Testis (tissue), 3 donors: ENCODE results near the gene PITX1. TPM values are rescaled to one million over a fixed set of nuclear protein-coding genes. Genes with fewer than 3 reads are reported as not detected.

Experiments
- DNase-seq: peaks from one replicate; pipeline ENCODE4 v3.0.0-alpha.2; 2019
- H3K27ac ChIP-seq, 2 donors: fragments of 200-600 bp; sonication (generic); one replicate each; pipeline ENCODE4 v1.5.1; 2019
- H3K27me3 ChIP-seq: fragments of 200-600 bp; sonication (generic); one replicate; pipeline ENCODE4 v1.5.1; 2019
- H3K36me3 ChIP-seq: fragments of 200-600 bp; sonication (generic); one replicate; pipeline ENCODE4 v1.5.1; 2017; ENCODE audit warnings: low read depth; ENCODE audit errors: missing control alignments
- H3K4me1 ChIP-seq: fragments of 200-600 bp; sonication (generic); one replicate; pipeline ENCODE4 v1.5.1; 2019
- H3K4me3 ChIP-seq, 2 donors: fragments of 200-600 bp; sonication (generic); one replicate each; pipeline ENCODE4 v1.5.1; 2017 to 2019
- H3K9me3 ChIP-seq: fragments of 200-600 bp; sonication (generic); one replicate; pipeline ENCODE4 v1.5.1; 2017
- CTCF ChIP-seq, 3 experiments: fragments of 450-650 bp in 2 of 3; fragments of 200-600 bp in 1 of 3; sonication (generic) in 1 of 3; IDR thresholded peaks; one replicate each; pipeline ENCODE4 v1.5.1; 2016 to 2019; ENCODE audit warnings: antibody characterized with exemption in 3 of 3, mild to moderate bottlenecking in 2 of 3, moderate library complexity in 1 of 3
- POLR2A ChIP-seq: fragments of 450-650 bp; IDR thresholded peaks from one replicate; pipeline ENCODE4 v1.6.1; 2017; ENCODE audit warnings: antibody characterized with exemption, mild to moderate bottlenecking, moderate library complexity
- WGBS, 2 donors: methylation state at CpG; one replicate each; pipeline ENCODE4 v1.1.5; 2018; 5-methylcytosine and 5-hydroxymethylcytosine counted together
- intact Hi-C: fragments of 100-400 bp; cut with DNase I; formaldehyde crosslinking; loops from one replicate; pipeline ENCODE4 v1.15.1; 2023; ENCODE audit warnings: low total_unique reads
- polyA plus RNA-seq: library from polyadenylated mRNA; stranded (reverse); fragments of 350-450 nt; fragmentation: Illumina TruSeq; extraction: RNeasy Lipid Tissue Mini Kit (QIAGEN cat#74804); gene quantifications from one replicate; pipeline ENCODE4 v1.2.3, GENCODE V29; 2014; ENCODE audit warnings: low read depth, low replicate concordance; ENCODE audit not compliant: insufficient read depth
- total RNA-seq, 2 donors: library from RNA; depleted of rRNA; stranded (reverse); fragments of >200 nt; gene quantifications; one replicate each; pipeline ENCODE4 v1.2.3, GENCODE V29; 2016

PITX1 gene
- total and polyA plus RNA-seq, 3 donors from 2014 or later = 3.0 to 4.1 (median 3.6) TPM

- DNase-seq = no peak
- H3K4me1 ChIP-seq = no peaks in the 10 kb centered on the region
- intact Hi-C loops = no loop called here
- no peaks in the 10 kb centered on the region for H3K27me3 ChIP-seq
- no peak overlapping the region for H3K27ac ChIP-seq
- no peaks in the 10 kb centered on the region for H3K9me3 ChIP-seq
- no peak for TF ChIP-seq POLR2A
- TF ChIP-seq CTCF (IDR thresholded peaks at IDR 0.05) = no peak
- H3K4me3 ChIP-seq = no peak overlapping the region
- 68 to 79% methylated on average over 13 to 14 of the region's 14 CpGs for WGBS, 2 donors
- H3K36me3 ChIP-seq = no peaks in the 10 kb centered on the region
These were observed 29.6 kb upstream of the PITX1 start for GRCh38 chr5:135063511-135064234.

GRCh38 chr5:135063056-135063445 lies 29.0 kb upstream of the PITX1 start:
- H3K36me3 ChIP-seq = no peaks in the 10 kb centered on the region
- WGBS, 2 donors = 93 to 98% methylated on average over 5 to 8 of the region's 8 CpGs
- intact Hi-C loops = no loop called here

GRCh38 chr5:135062216-135063055 lies 28.4 kb upstream of the PITX1 start:
- Histone ChIP-seq H3K27ac (no peak overlapping the region), H3K9me3 (no peaks in the 10 kb centered on the region), H3K36me3 (no peaks in the 10 kb centered on the region), H3K4me3 (no peak overlapping the region), H3K4me1 (no peaks in the 10 kb centered on the region), H3K27me3 (no peaks in the 10 kb centered on the region)
- WGBS, 2 donors = 66 to 69% methylated on average over 14 to 16 of the region's 17 CpGs
- intact Hi-C loops = no loop called here
- DNase-seq = no peak
- TF ChIP-seq CTCF (IDR thresholded peaks at IDR 0.05) (no peak), POLR2A (no peak)

More at GRCh38 chr5:135063056-135063445, 29.0 kb upstream of the PITX1 start:
- no peak for DNase-seq
- H3K27me3 ChIP-seq = no peaks in the 10 kb centered on the region
- H3K27ac ChIP-seq = no peak overlapping the region
- TF ChIP-seq CTCF (IDR thresholded peaks at IDR 0.05) (no peak), POLR2A (no peak)
- H3K4me3 ChIP-seq = no peak overlapping the region
- H3K4me1 ChIP-seq = no peaks in the 10 kb centered on the region
- no peaks in the 10 kb centered on the region for H3K9me3 ChIP-seq

- no peak for TF ChIP-seq POLR2A
- TF ChIP-seq CTCF (IDR thresholded peaks at IDR 0.05) = no peak
- H3K36me3 ChIP-seq = no peaks in the 10 kb centered on the region
- no peaks in the 10 kb centered on the region for H3K9me3 ChIP-seq
- WGBS, 2 donors = 91 to 94% methylated on average over 4 to 6 of the region's 6 CpGs
- no peaks in the 10 kb centered on the region for H3K27me3 ChIP-seq
- H3K4me3 ChIP-seq = no peak overlapping the region
- H3K27ac ChIP-seq = no peak overlapping the region
- intact Hi-C loops = no loop called here
- no peak for DNase-seq
- H3K4me1 ChIP-seq = no peaks in the 10 kb centered on the region
These were observed 27.0 kb upstream of the PITX1 start for GRCh38 chr5:135061001-135061400.
